CMK (cell line): Measurements from ENCODE around the gene NFE2L1.
"Not testable (repeated sequence)": the region's sequence is repeated elsewhere in the genome, so short reads cannot be mapped to it uniquely, and the experiment has no call there.

ENCODE experiments used
- DNase-seq: peaks from one replicate; pipeline ENCODE4 v3.0.0-alpha.2; 2010; ENCODE audit warnings: low read depth

Gene NFE2L1

GRCh38 chr17:48068491-48068961 lies 20.4 kb downstream of the NFE2L1 start:
- DNase-seq = no peak

- no peak for DNase-seq
Measured at GRCh38 chr17:48070195-48070594, 22.0 kb downstream of the NFE2L1 start.

- DNase-seq = no peak
Measured at GRCh38 chr17:48071654-48072053, 23.5 kb downstream of the NFE2L1 start.

DNA sequence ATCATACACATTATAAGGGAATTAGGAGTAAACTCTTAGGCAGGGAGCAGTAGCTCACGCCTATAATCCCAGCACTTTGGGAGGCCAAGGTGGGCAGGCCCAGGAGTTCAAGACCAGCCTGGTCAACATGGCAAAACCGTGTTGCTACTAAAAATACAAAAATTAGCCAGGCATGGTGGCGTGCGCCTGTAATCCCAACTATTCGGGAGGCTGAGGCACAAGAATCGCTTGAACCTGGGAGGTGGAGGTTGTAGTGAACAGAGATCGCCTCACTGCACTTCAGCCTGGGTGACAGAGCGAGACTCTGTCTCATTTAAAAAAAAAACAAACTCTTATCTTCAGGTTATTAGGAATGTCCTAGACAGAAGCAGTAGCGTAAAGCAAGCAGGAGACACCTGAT lies 24.7 kb downstream of the NFE2L1 start:
- DNase-seq = not testable (repeated sequence)

GRCh38 chr17:48073566-48074094 lies 25.5 kb downstream of the NFE2L1 start:
- not testable (repeated sequence) for DNase-seq

DNA sequence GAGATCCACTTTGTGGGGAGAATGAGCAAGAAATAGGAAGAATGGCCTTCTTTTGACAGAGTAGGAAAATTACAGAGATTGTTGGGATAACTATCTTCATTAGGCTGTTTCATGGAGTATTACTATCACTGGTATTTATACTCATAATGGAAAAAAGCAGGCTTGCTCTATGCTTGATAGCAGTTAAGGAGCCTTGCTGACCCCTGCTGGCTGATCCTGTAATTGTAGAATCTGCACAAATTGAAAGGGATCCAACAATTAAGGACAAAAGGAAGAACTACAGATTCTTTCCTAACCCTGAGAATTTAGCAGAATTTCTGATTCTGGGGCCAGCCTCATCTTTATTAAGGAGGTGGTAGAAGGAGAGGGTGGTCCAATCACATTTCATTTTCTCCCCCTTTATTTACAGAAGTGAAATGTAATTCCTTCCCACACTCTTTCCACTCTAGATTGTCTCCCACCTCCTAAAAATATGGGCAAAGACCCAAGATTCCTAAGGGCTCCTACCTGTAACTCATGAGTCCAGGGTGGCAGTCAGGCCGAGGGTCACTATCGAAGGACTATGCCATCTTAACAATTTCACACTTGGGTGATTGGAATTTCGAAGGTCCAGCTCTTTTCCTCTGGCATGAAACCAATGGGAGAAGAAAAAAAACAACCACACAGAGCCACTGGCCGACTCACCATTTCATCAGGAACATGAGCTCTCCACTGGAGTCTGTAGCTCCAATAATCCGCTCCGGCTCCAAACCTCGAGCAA lies 26.3 kb downstream of the NFE2L1 start:
- DNase-seq = no peak

GRCh38 chr17:48077152-48077551 lies 29.0 kb downstream of the NFE2L1 start:
- not testable (repeated sequence) for DNase-seq

DNA sequence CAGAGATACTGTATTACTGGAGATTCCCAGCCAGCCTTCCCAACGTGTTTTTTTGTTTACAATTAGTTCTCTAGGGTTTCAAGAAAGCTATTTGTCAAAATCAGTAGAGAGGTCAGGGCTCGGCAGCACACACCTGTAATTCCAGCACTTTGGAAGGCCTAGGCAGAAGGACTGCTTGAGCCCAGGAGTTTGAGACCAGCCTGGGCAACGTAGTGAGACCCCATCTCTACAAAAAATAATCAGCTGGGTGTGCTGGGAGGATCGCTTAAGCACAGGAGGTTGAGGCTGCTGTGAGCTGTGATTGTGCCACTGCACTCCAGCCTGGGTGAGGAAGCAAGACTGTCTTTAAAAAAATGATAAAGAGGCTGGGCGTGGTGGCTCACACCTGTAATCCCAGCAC lies 33.7 kb downstream of the NFE2L1 start:
- no peak for DNase-seq

DNA sequence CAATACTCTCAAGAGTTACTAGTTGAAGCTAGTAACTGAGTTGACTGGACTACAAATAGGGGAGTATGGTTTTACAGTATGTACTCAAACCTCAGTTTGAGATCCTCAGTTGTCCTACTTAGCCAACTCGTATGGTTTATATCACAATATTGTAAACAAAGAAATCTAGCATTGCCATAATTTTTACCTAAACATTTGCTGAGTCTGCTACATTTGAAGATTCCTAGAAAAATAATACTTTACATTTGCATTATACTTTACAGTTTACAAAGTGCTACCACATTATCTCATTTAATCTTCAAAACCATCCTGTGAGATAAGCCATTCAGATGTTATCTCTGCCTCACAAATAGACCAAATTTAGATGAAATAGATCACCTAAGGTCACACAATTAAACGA lies 36.8 kb downstream of the NFE2L1 start:
- no peak for DNase-seq

DNA sequence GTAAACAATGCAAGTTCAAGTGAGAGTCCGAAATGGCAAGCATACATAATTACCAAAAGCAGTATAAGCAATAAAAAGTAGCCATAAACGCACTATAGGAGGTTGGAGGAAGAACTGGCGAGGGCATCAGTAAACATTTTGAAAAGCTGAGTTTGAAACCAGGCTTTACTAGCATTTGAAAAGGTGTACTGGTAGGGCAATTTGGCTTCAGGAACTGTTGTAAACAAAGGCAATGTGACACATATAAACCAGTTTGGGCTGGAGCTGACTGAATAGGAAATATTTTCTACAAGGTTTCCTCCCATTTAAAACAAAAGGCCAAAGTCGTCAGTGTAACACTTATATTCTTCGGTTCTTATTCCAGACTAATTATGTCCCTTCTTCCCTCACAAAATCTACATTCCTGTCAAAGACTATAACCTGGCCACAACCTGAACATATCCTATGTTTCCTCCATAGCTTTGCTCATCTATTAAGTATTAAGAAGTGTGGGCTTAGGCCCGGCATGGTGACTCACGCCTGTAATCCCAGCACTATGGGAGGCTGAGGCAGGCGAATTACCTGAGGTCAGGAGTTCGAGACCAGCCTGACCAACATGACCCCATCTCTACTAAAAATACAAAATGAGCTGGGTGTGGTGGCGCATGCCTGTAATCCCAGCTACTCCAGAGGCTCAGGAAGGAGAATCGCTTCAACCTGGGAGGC lies 45.3 kb downstream of the NFE2L1 start:
- no peak for DNase-seq

GRCh38 chr17:48095611-48096010 lies 47.5 kb downstream of the NFE2L1 start:
- DNase-seq = no peak

- DNase-seq = no peak
Measured at GRCh38 chr17:48100160-48100559, 52.0 kb downstream of the NFE2L1 start.

GRCh38 chr17:48100591-48101011 lies 52.4 kb downstream of the NFE2L1 start:
- no peak for DNase-seq

DNA sequence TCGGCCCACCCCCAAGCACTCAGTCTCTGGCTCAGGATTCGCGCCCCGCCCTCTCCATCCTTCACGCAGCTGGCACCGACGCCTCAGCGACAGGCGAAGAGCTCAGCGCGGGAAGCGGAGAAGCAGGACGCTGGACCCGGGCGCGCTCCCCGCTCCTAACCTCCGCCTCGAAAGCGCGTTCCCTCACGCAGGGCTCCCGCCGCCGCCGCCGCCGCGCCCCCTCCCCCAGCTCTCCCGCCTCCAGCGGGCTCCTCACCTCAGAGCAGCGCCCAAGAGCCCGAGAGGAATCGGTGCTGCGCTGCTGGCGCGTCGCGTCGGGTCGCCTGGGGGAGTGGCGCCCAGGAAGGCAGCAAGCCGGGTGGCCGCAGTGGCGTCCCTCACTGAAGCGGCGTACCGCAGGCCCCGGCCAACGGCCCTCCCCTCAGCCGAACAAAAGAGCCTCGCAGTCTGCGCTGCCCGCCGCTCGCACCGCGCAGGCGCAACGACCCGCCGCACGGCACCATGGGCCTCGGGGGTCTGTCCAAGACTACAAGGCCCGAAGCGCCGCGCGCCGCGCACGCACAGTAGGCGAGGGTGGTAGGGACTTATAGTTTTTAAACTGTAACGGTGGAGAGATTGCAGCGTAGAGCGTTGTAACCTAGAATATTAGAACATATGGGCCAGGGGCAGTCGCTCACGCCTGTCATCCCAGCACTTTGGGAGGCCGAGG lies 53.0 kb downstream of the NFE2L1 start, which contains the start of gene CBX1:
CBX1 (minus strand) TSS at position 467 of the 709 bp plus-strand sequence. CDS start 24,474 bp downstream, outside the sequence.
- DNase-seq = peak; percentile 92

- no peak for DNase-seq
Measured at GRCh38 chr17:48102043-48102750, 54.0 kb downstream of the NFE2L1 start.

DNA sequence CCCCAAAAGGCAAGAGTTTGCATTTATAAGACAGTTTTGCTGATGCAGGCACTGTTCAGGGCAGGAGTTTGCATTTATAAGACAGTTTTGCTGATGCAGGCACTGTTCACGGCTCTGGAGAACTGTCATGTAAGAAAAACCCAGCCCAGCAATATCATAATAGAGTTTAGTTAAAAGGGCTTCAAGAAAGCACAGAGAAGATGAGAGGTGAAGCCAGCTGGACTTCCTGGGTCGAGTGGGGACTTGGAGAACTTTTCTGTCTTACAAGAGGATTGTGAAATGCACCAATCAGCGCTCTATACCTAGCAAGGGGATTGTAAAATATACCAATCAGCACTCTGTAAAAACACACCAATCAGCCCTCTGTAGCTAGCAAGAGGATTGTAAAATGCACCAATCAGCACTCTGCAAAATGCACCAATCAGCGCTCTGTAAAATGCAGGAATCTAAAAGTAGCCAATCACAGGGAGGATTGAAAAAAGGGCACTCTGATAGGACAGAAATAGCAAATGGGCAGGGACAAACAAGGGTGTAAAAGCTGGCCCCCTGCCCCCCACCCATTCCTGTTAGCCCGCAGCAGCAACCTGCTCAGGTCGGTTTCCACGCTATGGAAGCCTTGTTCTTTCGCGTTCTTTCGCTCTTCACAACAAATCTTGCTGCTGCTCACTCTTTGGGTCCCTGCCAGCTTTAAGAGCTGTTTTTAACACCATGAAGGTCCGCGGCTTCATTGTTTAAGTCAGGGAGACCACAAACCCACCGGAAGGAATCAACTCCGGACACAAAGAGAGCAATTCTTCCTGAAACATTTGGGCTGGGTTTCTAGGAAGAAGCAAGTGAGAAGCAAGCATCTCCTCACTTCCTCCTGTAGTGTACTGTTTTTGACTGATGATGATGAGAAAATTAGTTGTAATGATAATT lies 54.9 kb downstream of the NFE2L1 start:
- DNase-seq = peak; percentile 39

DNA sequence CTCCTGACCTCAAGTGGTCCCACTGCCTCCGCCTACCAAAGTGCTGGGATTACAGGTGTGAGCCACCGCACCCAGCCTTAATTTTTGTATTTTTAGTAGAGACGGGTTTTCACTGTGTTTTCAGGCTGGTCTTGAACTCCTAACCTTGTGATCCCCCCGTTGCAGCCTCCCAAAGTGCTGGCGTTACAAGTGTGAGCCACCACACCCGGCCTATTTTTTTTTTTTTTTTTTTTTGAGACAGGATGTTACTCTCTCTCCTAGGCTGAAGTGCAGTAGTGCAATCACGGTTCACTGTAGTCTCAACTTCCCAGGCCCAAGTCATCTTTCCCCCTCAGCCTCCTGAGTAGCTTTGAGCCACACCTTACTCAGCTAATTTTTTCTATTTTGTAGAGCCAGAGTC lies 56.3 kb downstream of the NFE2L1 start:
- no peak for DNase-seq

DNA sequence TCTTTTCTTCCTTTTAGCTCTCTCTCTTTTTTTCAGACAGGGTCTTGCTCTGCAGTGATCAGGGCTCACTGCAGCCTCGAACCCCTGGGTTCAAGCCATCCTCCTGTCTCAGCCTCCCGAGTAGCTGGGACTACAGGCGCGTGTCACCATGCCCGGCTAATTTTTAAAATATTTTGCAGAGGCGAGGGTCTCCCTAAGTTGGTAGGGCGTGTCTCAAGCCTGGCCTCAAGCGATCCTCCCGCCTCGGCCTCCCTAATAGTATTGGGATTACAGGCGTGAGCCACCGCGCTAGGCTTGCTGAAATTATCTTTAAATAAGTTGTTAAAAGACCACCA lies 58.6 kb downstream of the NFE2L1 start:
- no peak for DNase-seq

GRCh38 chr17:48107137-48108055 lies 59.2 kb downstream of the NFE2L1 start, which contains the start of gene SNX11:
SNX11 (plus strand) TSS chr17:48107766; CDS start chr17:48112044, 4,278 bp downstream.
- DNase-seq = peak; percentile 76
